H9 (cell line): ENCODE data around the gene GPR37L1. TPM values are rescaled to one million over a fixed set of nuclear protein-coding genes. Genes with fewer than 3 reads are reported as not detected.
"Not testable (repeated sequence)": the region's sequence is repeated elsewhere in the genome, so short reads cannot be mapped to it uniquely, and the experiment has no call there.

ENCODE experiments used
- DNase-seq: peaks from one replicate; pipeline ENCODE4 v3.0.0-alpha.2; 2017
- H2AFZ ChIP-seq: one replicate; pipeline ENCODE4 v1.6.1; 2013; ENCODE audit warnings: mild to moderate bottlenecking, low read length, control low read depth, moderate library complexity
- H2AK5ac ChIP-seq: 2 replicates; pipeline ENCODE4 v1.6.1; 2013; ENCODE audit warnings: low read length, control low read depth, mixed read lengths; ENCODE audit not compliant: insufficient read length
- H2BK120ac ChIP-seq: one replicate; pipeline ENCODE4 v1.6.1; 2013; ENCODE audit warnings: low read depth, mild to moderate bottlenecking, low read length, control low read depth, inconsistent platforms; ENCODE audit not compliant: poor library complexity, severe bottlenecking
- H2BK12ac ChIP-seq: 2 replicates; pipeline ENCODE4 v1.6.1; 2013; ENCODE audit warnings: low read length, control low read depth, mixed read lengths, low read depth; ENCODE audit not compliant: insufficient read length
- H2BK15ac ChIP-seq: 2 replicates; pipeline ENCODE4 v1.6.1; 2013; ENCODE audit warnings: low read depth, low read length, control low read depth
- H2BK20ac ChIP-seq: one replicate; pipeline ENCODE4 v1.6.1; 2013; ENCODE audit warnings: low read depth, mild to moderate bottlenecking, low read length, control low read depth, inconsistent platforms; ENCODE audit not compliant: poor library complexity, severe bottlenecking
- H2BK5ac ChIP-seq: 2 replicates; pipeline ENCODE4 v1.6.1; 2013; ENCODE audit warnings: low read length, control low read depth, mixed read lengths; ENCODE audit not compliant: insufficient read length
- H3K14ac ChIP-seq: 2 replicates; pipeline ENCODE4 v1.6.1; 2013; ENCODE audit warnings: low read length, control low read depth; ENCODE audit not compliant: insufficient read depth
- H3K18ac ChIP-seq: 2 replicates; pipeline ENCODE4 v1.6.1; 2013; ENCODE audit warnings: low read depth, mild to moderate bottlenecking, mixed read lengths, low read length, control low read depth; ENCODE audit not compliant: insufficient read length
- H3K23ac ChIP-seq: 2 replicates; pipeline ENCODE4 v1.6.1; 2013; ENCODE audit warnings: low read length, control low read depth, mixed read lengths, low read depth; ENCODE audit not compliant: insufficient read length
- H3K23me2 ChIP-seq: 2 replicates; pipeline ENCODE4 v1.6.1; 2013; ENCODE audit warnings: low read depth, mild to moderate bottlenecking, mixed read lengths, low read length, control low read depth; ENCODE audit not compliant: insufficient read length, poor library complexity, severe bottlenecking
- H3K27ac ChIP-seq: 2 replicates; pipeline ENCODE4 v1.5.1; 2013; ENCODE audit warnings: low read length, control low read depth, mixed read lengths, low read depth; ENCODE audit not compliant: insufficient read length
- H3K27me3 ChIP-seq: 2 replicates; pipeline ENCODE4 v1.6.1; 2013; ENCODE audit warnings: low read length, control low read depth, inconsistent platforms; ENCODE audit not compliant: insufficient read depth
- H3K4ac ChIP-seq: 2 replicates; pipeline ENCODE4 v1.6.1; 2013; ENCODE audit warnings: low read depth, mild to moderate bottlenecking, control low read depth, inconsistent platforms, low read length, moderate library complexity
- H3K4me1 ChIP-seq: 2 replicates; pipeline ENCODE4 v1.6.1; 2013; ENCODE audit warnings: low read length, control low read depth, inconsistent platforms; ENCODE audit not compliant: insufficient read depth
- H3K4me2 ChIP-seq: 2 replicates; pipeline ENCODE4 v1.6.1; 2013; ENCODE audit warnings: low read length, control low read depth, mixed read lengths; ENCODE audit not compliant: insufficient read length, insufficient read depth
- H3K56ac ChIP-seq: 2 replicates; pipeline ENCODE4 v1.6.1; 2013; ENCODE audit warnings: low read depth, mild to moderate bottlenecking, mixed read lengths, low read length, control low read depth; ENCODE audit not compliant: insufficient read length
- H3K79me1 ChIP-seq: 2 replicates; pipeline ENCODE4 v1.6.1; 2013; ENCODE audit warnings: low read depth, mild to moderate bottlenecking, moderate library complexity, low read length, control low read depth, inconsistent platforms; ENCODE audit not compliant: insufficient read depth, poor library complexity, severe bottlenecking
- H3K79me2 ChIP-seq: 2 replicates; pipeline ENCODE4 v1.6.1; 2013; ENCODE audit warnings: low read length, control low read depth, inconsistent platforms; ENCODE audit not compliant: insufficient read depth
- H3K9ac ChIP-seq: 2 replicates; pipeline ENCODE4 v1.6.1; 2013; ENCODE audit warnings: low read length, control low read depth, mixed read lengths; ENCODE audit not compliant: insufficient read length; ENCODE audit errors: extremely low read depth
- H3K9me3 ChIP-seq: one replicate; pipeline ENCODE4 v1.6.1; 2013; ENCODE audit warnings: low read depth, low read length, inconsistent platforms; ENCODE audit not compliant: control insufficient read depth
- H3T11ph ChIP-seq: one replicate; pipeline ENCODE4 v1.6.1; 2013; ENCODE audit warnings: mild to moderate bottlenecking, low read length, control low read depth, inconsistent platforms
- H4K20me1 ChIP-seq: one replicate; pipeline ENCODE4 v1.6.1; 2013; ENCODE audit not compliant: control insufficient read depth, insufficient read length, insufficient read depth
- H4K5ac ChIP-seq: 2 replicates; pipeline ENCODE4 v1.6.1; 2013; ENCODE audit warnings: low read depth, mild to moderate bottlenecking, mixed read lengths, low read length, control low read depth; ENCODE audit not compliant: insufficient read length
- H4K8ac ChIP-seq: replicated peaks from 2 replicates; pipeline ENCODE4 v1.6.1; 2013; ENCODE audit warnings: low read length, control low read depth, mixed read lengths, low read depth; ENCODE audit not compliant: insufficient read length
- H4K91ac ChIP-seq: 2 replicates; pipeline ENCODE4 v1.6.1; 2013; ENCODE audit warnings: low read depth, mild to moderate bottlenecking, moderate library complexity, mixed read lengths, low read length, control low read depth; ENCODE audit not compliant: insufficient read length
- H3K27ac Mint-ChIP-seq, 3 experiments: 2 replicates in 2 of 3; 3 replicates in 1 of 3; pipeline ENCODE4 v1.8.0; 2020 to 2021; ENCODE audit warnings: mixed read lengths in 3 of 3, mild to moderate bottlenecking in 1 of 3, moderate library complexity in 1 of 3
- H3K27me3 Mint-ChIP-seq: 2 replicates; pipeline ENCODE4 v1.8.0; 2021; ENCODE audit warnings: low read depth, mild to moderate bottlenecking, moderate library complexity, mixed read lengths
- H3K36me3 Mint-ChIP-seq, 3 experiments: 2 replicates in 2 of 3; 3 replicates in 1 of 3; pipeline ENCODE4 v1.8.0; 2020 to 2021; ENCODE audit warnings: low read depth in 3 of 3, mixed read lengths in 3 of 3; ENCODE audit not compliant: insufficient read depth in 1 of 3
- H3K4me1 Mint-ChIP-seq, 2 experiments: 2 replicates each; pipeline ENCODE4 v1.8.0; 2020; ENCODE audit warnings: mixed read lengths in 2 of 2
- H3K4me3 Mint-ChIP-seq, 2 experiments: 2 replicates in 1 of 2; 3 replicates in 1 of 2; pipeline ENCODE4 v1.8.0; 2020 to 2021; ENCODE audit warnings: mild to moderate bottlenecking in 2 of 2, mixed read lengths in 2 of 2, moderate library complexity in 1 of 2
- H3K9me3 Mint-ChIP-seq, 2 experiments: 2 replicates in 1 of 2; 3 replicates in 1 of 2; pipeline ENCODE4 v1.8.0; 2020; ENCODE audit warnings: mild to moderate bottlenecking in 2 of 2, mixed read lengths in 2 of 2, moderate library complexity in 1 of 2
- CTCF ChIP-seq: fragments of 200-600 bp; sonication (generic); conservative IDR thresholded peaks from 3 replicates; pipeline ENCODE4 v1.8.0; 2021; ENCODE audit warnings: antibody characterized with exemption, mild to moderate bottlenecking
- WGBS: extraction: QIAGEN DNeasy Blood & Tissue Kit; methylation state at CpG from one replicate; pipeline ENCODE4 v1.1.7; 2013; ENCODE audit warnings: missing lambda C conversion rate, low lambda C conversion rate, mixed read lengths; ENCODE audit not compliant: insufficient read length; ENCODE audit errors: extremely low coverage; 5-methylcytosine and 5-hydroxymethylcytosine counted together
- total RNA-seq: library from RNA; stranded (reverse); gene quantifications from 2 replicates; pipeline ENCODE4 v1.2.1, GENCODE V29; 2021

Gene GPR37L1
- total RNA-seq, 1 experiment from 2014 or later: 0.11 TPM

GRCh38 chr1:202140833-202141232 is 18.1 kb downstream of the GPR37L1 start:
- Histone ChIP-seq H3K18ac (no peak overlapping the region), H2BK12ac (no peak overlapping the region), H3K4ac (no peak overlapping the region), H4K8ac (no peak overlapping the region), H4K5ac (no peak overlapping the region), H3K23ac (no peak overlapping the region), H4K20me1 (no peaks in the 10 kb centered on the region), H2AFZ (no peak overlapping the region), H3K23me2 (peaks cover 14% of the 10 kb centered on the region), H3K9ac (no peak overlapping the region), H3K9me3 (no peaks in the 10 kb centered on the region), H3K27me3 (no peaks in the 10 kb centered on the region; the same call in 1 of the 2 replicates), H3K4me1 (peaks cover 3% of the 10 kb centered on the region; the same call in 1 of the 2 replicates), H3K56ac (no peak overlapping the region), H2BK20ac (no peak overlapping the region), H2BK5ac (no peak overlapping the region), H2BK15ac (no peak overlapping the region), H2BK120ac (no peak overlapping the region), H3K27ac (no peak overlapping the region), H4K91ac (no peak overlapping the region), H3K79me1 (peaks cover 11% of the 10 kb centered on the region), H2AK5ac (no peak overlapping the region), H3T11ph (no peak overlapping the region), H3K14ac (no peak overlapping the region), H3K79me2 (peaks cover 13% of the 10 kb centered on the region; the same call in 1 of the 2 replicates), H3K4me2 (no peak overlapping the region)
- H3K4me1 Mint-ChIP-seq: peaks cover 23 to 31% of the 10 kb centered on the region in 2 experiments
- TF ChIP-seq CTCF: no peak
- H3K9me3 Mint-ChIP-seq: no peaks in the 10 kb centered on the region
- no CpG with 5 or more reads among the region's 4 CpGs for WGBS
- no peak for DNase-seq
- 0 out of 7 replicates have a peak overlapping the region, but pooled peaks of 1 of the 3 experiments have one; percentile 22 for H3K27ac Mint-ChIP-seq
- H3K4me3 Mint-ChIP-seq: no peak overlapping the region
- H3K27me3 Mint-ChIP-seq: peaks cover 10% of the 10 kb centered on the region
- peaks cover 6 to 13% (median 7%) of the 10 kb centered on the region in 3 experiments; a peak in 4 of 7 replicates for H3K36me3 Mint-ChIP-seq

GRCh38 chr1:202141468-202141867 is 18.8 kb downstream of the GPR37L1 start:
- not testable (repeated sequence) for H3K27me3 ChIP-seq, H3K4ac ChIP-seq, H3K14ac ChIP-seq, H2BK12ac ChIP-seq, H2BK15ac ChIP-seq, H3K9me3 ChIP-seq, H3K18ac ChIP-seq, H3K56ac ChIP-seq, H3K4me2 ChIP-seq, H3K27ac Mint-ChIP-seq, H2BK120ac ChIP-seq, H3K9ac ChIP-seq, H2AK5ac ChIP-seq, DNase-seq, H2BK20ac ChIP-seq, H4K5ac ChIP-seq, H3K4me1 ChIP-seq, H2AFZ ChIP-seq, H4K91ac ChIP-seq, H4K8ac ChIP-seq, H2BK5ac ChIP-seq, H4K20me1 ChIP-seq, H3T11ph ChIP-seq, H3K23ac ChIP-seq, H3K9me3 Mint-ChIP-seq, H3K27ac ChIP-seq, H3K4me3 Mint-ChIP-seq
- WGBS: no CpG with 5 or more reads among the region's 3 CpGs
- Mint-ChIP-seq H3K36me3 (peaks cover 6 to 12% (median 7%) of the 10 kb centered on the region in 3 experiments; a peak in 4 of 7 replicates), H3K27me3 (peaks cover 10% of the 10 kb centered on the region), H3K4me1 (peaks cover 23 to 31% of the 10 kb centered on the region in 2 experiments)
- Histone ChIP-seq H3K23me2 (peaks cover 14% of the 10 kb centered on the region), H3K79me1 (peaks cover 11% of the 10 kb centered on the region), H3K79me2 (peaks cover 13% of the 10 kb centered on the region; the same call in 1 of the 2 replicates)
